GM21723 (cell line): ENCODE measurements around the gene STAT2.
"Not testable (repeated sequence)": the region's sequence is repeated elsewhere in the genome, so short reads cannot be mapped to it uniquely, and the experiment has no call there.

Experiments
- ATAC-seq: cut with Tn5 transposase; IDR thresholded peaks from one replicate; pipeline ENCODE4 v1.9.1; 2021; ENCODE audit warnings: mild to moderate bottlenecking, moderate library complexity; ENCODE audit not compliant: unreplicated experiment

STAT2 gene

DNA sequence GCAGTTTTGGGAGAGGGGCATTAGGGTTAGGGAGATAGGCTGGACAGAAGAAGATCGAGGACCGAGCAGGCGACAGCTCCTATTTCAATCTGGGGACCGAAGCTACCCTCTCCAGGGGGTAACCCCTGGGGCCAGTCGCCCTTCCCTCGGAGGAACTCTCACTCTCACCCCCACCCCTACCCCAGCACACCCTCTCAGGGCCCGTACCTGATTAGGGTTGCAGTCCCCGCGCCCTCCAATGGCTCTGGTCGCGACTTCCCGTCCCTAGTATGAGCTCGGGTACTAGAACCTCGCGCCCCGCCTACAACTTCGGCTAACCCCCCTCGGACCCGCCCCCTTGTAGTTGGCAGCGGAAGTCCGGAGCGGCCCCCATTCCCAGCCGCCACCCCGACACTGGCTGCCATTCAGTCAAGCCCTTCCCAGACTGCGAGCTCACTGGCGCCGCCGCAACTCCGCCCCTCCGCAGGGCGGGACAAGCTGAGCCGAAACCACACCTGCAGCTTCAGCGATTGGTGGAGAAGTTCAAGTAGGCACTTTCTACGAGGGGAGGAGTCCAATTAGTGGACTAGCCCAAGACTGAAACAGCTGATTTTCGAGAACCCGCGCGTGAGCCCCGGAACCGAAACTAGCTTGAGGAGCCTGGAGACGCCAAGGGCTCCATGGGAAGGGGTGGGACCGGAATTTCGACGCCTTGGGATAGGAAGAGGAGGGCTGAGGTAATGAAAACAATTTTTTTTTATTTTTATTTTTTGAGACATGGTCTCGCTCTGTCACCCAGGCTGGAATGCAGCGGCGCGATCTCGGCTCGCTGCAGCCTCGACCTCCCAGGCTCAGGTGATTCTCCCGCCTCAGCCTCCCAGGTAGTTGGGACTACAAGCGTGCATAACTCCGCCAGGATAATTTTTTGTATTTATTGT lies at the start of gene STAT2:
Gene STAT2 (minus strand): TSS at position 257 of the 917 bp plus-strand sequence. CDS start 3,536 bp downstream, outside the sequence.
- peak; percentile 94 for ATAC-seq

GRCh38 chr12:56408799-56409417 lies 49.0 kb upstream of the STAT2 start:
- no peak for ATAC-seq

DNA sequence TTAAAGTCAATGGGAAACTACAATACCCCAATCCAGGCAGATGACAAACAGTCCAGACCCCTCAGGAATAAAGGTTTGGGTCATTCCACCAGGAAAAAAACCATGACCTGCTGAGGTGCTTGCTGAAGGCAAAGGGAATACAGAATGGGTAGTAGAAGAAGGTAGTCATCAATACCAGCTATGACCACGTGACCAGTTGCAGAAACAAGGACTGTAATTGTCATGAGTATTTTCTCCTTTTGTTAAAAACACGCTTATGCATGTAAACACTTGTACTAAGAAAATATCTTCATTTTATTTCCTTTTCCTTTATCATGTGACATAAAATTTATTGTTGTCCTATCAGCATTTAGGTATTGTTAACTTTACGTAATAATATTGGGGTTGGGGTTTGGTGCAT lies 44.3 kb upstream of the STAT2 start:
- not testable (repeated sequence) for ATAC-seq

DNA sequence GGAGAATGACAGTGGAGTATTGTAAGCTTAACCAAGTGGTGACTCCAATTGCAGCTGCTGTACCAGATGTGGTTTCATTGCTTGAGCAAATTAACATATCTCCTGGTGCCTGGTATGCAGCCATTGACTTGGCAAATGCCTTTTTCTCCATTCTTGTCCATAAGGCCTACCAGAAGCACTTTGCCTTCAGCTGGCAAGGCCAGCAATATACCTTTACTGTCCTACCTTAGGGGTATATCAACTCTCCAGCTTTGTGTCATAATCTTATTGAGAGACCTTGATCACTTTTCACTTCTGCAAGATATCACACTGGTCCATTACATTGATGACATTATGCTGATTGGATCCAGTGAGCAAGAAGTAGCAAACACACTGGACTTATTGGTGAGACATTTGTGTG lies 41.7 kb upstream of the STAT2 start:
- not testable (repeated sequence) for ATAC-seq

DNA sequence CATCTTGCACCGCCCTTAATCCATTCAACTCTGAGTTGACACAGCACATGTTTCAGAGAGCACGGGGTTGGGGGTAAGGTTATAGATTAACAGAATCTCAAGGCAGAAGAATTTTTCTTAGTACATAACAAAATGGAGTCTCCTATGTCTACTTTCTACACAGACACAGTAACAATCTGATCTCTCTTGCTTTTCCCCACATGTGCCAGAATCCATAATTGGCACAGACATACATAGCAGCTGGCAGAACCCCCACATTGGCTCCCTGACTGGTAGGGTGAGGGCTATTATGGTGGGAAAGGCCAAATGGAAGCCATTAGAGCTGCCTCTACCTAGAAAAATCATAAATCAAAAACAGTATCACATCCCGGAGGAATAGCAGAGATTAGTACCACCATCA lies 41.2 kb upstream of the STAT2 start:
- not testable (repeated sequence) for ATAC-seq

GRCh38 chr12:56399466-56399865 lies 39.6 kb upstream of the STAT2 start:
- ATAC-seq, result not testable (repeated sequence)

DNA sequence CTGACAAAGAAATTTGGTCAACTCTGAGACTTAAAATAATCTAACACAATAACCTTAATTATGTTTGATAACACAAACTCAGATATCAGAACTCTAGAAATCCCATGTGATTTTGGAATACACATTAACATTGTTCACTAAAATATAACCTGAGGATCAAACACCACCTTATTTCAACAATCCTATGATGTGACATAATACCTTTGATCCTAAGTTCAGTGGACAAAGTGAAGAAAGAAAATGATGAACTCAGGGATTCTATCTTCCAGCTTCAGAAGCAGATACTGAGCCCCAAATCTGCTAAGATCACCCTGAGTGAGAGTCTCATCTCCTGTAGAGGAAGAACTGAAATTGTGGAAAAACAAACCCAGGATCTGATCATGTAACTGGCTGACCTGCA lies 38.4 kb upstream of the STAT2 start:
- no peak for ATAC-seq

DNA sequence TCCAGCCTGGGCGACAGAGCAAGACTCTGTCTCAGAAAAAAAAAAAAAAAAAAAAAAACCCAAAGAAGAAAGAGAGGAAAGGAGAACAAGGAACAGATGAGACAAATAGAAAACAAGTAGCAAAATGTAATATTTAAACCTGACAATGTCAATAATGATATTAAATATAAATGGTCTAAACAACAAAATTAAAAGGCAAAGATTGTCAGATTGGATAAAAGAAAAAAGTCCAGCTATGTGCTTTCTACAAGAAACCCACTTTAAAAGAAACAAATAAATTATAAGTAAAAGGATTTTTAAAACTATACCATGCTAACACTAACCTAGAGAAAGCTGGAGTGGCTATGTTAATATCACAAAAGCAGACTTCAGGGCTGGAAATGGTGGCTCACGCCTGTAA lies 32.4 kb upstream of the STAT2 start:
- no peak for ATAC-seq

DNA sequence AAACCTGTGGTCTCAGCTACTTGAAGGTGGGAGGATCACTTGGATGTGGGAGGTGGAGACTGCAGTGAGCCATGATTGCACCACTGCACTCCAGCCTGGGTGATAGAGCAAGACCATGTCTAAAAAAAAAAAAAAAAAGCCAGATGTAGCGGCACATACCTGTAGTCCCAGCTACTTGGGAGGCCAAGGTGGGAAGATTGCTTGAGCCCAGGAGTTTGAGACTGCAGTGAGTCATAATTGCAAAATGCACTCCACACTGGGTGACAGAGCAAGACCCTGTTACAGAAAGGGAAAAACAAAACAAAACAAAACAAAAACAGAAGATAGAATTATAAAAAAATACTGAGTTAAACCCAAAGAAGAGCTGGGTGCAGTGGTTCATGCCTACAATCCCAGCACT lies 31.8 kb upstream of the STAT2 start:
- ATAC-seq, result no peak

- ATAC-seq, result no peak
These were observed 29.5 kb upstream of the STAT2 start for GRCh38 chr12:56389412-56389811.

DNA sequence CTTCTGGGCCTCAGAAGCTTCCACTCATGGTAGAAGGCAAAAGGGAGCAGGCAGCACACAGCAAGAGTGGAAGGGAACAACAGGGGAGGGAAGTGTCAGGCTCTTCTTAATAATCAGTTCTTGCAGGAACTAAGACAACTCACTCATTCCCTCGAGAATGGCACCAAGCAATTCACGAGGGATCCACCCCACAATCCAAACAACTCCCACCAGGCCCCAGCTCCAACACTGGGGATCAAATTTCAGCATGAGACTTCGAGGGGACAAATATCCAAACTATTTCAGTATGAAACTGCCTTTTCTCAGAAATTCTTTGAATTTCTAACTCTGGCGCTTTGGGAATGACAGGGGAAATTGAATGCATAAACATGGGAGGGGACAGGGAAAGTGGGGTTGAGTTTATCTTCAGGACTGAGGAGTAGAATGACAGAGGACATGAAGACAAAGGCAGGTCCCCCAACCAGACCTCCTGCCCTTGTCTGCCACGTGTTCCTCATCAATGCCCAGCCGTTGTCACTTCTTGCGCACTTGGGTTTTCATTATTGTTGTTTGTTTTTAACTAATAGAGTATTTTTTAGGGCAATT lies 27.3 kb upstream of the STAT2 start:
- no peak for ATAC-seq

GRCh38 chr12:56385873-56386272 lies 26.0 kb upstream of the STAT2 start:
- ATAC-seq, result no peak

GRCh38 chr12:56382611-56383010 lies 22.7 kb upstream of the STAT2 start:
- no peak for ATAC-seq

- ATAC-seq, result no peak
These were observed 18.0 kb upstream of the STAT2 start for GRCh38 chr12:56377989-56378316.

GRCh38 chr12:56377310-56377988 lies 17.5 kb upstream of the STAT2 start:
- no peak for ATAC-seq

- peak; percentile 85 for ATAC-seq
These were observed 15.9 kb upstream of the STAT2 start for GRCh38 chr12:56375598-56376434.

DNA sequence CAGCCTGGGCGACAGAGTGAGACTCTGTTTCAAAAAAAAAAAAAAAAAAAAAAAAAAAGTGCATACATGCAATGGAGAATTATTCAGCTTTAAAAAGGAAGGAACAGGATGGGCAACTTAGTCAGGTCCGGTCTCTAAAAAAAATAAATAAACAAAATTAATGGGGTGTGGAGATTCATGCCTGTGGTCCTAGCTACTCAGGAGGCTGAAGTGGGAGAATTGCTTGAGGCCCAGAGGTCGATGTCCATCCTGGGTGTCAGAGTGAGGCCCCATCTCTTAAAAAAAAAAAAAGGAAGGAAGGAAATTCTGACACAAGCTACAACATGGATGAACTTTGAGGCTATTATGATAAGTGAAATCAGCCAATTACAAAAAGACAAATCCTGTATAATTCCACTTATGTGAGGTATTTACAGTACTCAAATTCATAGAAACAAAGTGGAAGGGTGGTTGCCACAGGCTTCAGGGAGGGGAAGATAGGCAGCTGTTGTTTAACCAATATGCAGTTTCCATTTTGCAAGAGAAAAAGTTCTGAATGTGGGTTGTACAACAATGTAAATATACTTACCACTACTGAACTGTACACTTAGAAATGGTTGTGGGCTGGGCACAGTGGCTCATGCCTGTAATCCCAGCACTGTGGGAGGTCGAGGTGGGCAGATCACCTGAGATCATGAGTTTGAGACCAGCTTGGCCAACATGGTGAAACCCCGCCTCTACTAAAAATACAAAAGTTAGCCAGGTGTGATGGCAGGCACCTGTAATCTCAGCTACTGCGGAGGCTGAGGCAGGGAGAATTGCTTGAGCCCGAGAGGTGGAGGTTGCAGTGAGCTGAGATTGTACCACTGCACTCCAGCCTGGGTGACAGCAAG lies 15.1 kb upstream of the STAT2 start:
- ATAC-seq, result peak; percentile 42

- no peak for ATAC-seq
These were observed 13.6 kb upstream of the STAT2 start for GRCh38 chr12:56373515-56373914.

GRCh38 chr12:56366948-56367347 lies 7.0 kb upstream of the STAT2 start:
- no peak for ATAC-seq
